K562 (cell line): ENCODE results near the gene SORCS2. TPM values are rescaled to one million over a fixed set of nuclear protein-coding genes. Genes with fewer than 3 reads are reported as not detected.

Experiments
- ATAC-seq: fragments of 200-7000 bp; cut with Tn5 transposase; 3 replicates; pipeline ENCODE4 v1.9.1; 2020; ENCODE audit warnings: moderate library complexity
- BruUV-seq: library from RNA; stranded (reverse); fragments of 400-500 nt; replicated peaks from 2 replicates; lab custom pipeline; 2021; lab: Mats Ljungman, UMichigan
- CTCF ChIA-PET: fragments of 300-600 bp; formaldehyde crosslinking; extraction: SDS; loops from one replicate; lab custom pipeline; 2021; ENCODE audit warnings: low intra/inter-chr PET ratio; lab: Yijun Ruan, JAX
- POLR2A ChIA-PET: fragments of 300-600, 350-650 bp; sonication (Branson Sonifier 250); formaldehyde crosslinking; extraction: SDS; loops from one replicate; lab custom pipeline; 2021; ENCODE audit warnings: antibody characterized with exemption, inconsistent platforms; lab: Yijun Ruan, JAX
- DNase-seq, 4 experiments: peaks; one replicate each; pipeline versions ENCODE4 v3.0.0 to v3.0.0-alpha.2; 2011 to 2018; ENCODE audit warnings: low spot score in 3 of 4, mixed read lengths in 3 of 4; ENCODE audit errors: extremely low read depth in 1 of 4
- FAIRE-seq: peaks from 2 replicates; lab custom pipeline; 2011; peaks lifted over from hg19 to GRCh38; lab: Jason Lieb, UNC
- H2AFZ ChIP-seq: 2 replicates; pipeline ENCODE4 v1.6.0; 2011; ENCODE audit warnings: low read depth, low read length, control low read depth, inconsistent platforms
- H3K27ac ChIP-seq: fragments of 200-600 bp; 3 replicates; pipeline ENCODE4 v1.8.0; 2011; ENCODE audit warnings: low read depth, mild to moderate bottlenecking, control low read depth, inconsistent platforms, low read length, moderate library complexity, mixed read lengths; ENCODE audit errors: extremely low read depth
- H3K27me3 ChIP-seq, 2 experiments: fragments of 300-600 bp in 1 of 2; 2 replicates in 1 of 2; 3 replicates in 1 of 2; pipeline versions ENCODE4 v1.6.0 to v1.8.0; 2011; ENCODE audit warnings: inconsistent platforms in 2 of 2, low read length in 2 of 2, mild to moderate bottlenecking in 1 of 2, mixed read lengths in 1 of 2, moderate library complexity in 1 of 2; ENCODE audit not compliant: control insufficient read depth in 2 of 2, insufficient read depth in 2 of 2
- H3K36me3 ChIP-seq: fragments of 300-600 bp; 3 replicates; pipeline ENCODE4 v1.8.0; 2011; ENCODE audit warnings: mild to moderate bottlenecking, low read length, inconsistent platforms; ENCODE audit not compliant: control insufficient read depth, insufficient read depth
- H3K4me1 ChIP-seq, 2 experiments: fragments of 200-600 bp in 1 of 2; replicated peaks in 1 of 2; 2 replicates in 1 of 2; 3 replicates in 1 of 2; pipeline versions ENCODE4 v1.5.1 to v1.8.0; 2011; ENCODE audit warnings: inconsistent platforms in 2 of 2, low read length in 2 of 2, mild to moderate bottlenecking in 1 of 2, mixed read lengths in 1 of 2, moderate library complexity in 1 of 2; ENCODE audit not compliant: control insufficient read depth in 2 of 2, insufficient read depth in 2 of 2
- H3K4me2 ChIP-seq: 2 replicates; pipeline ENCODE4 v1.6.1; 2011; ENCODE audit warnings: low read length, control low read depth, inconsistent platforms, mixed read lengths; ENCODE audit not compliant: insufficient read depth
- H3K4me3 ChIP-seq: fragments of 200-600 bp; sonication (generic), shearing (Covaris generic); 2 replicates; pipeline ENCODE4 v1.5.1; 2016; ENCODE audit warnings: control low read depth, inconsistent platforms
- H3K79me2 ChIP-seq: fragments of 200-600 bp; 3 replicates; pipeline ENCODE4 v1.8.0; 2011; ENCODE audit warnings: low read length, inconsistent platforms; ENCODE audit not compliant: control insufficient read depth, insufficient read depth
- H3K9ac ChIP-seq, 2 experiments: 2 replicates each; pipeline versions ENCODE4 v1.6.0 to v1.6.1; 2011; ENCODE audit warnings: low read depth in 2 of 2, low read length in 2 of 2, control low read depth in 1 of 2, inconsistent platforms in 1 of 2, mild to moderate bottlenecking in 1 of 2, mixed read lengths in 1 of 2; ENCODE audit not compliant: insufficient read depth in 1 of 2
- H3K9me1 ChIP-seq: one replicate; pipeline ENCODE4 v1.6.0; 2011; ENCODE audit warnings: inconsistent platforms, mild to moderate bottlenecking, low read length, moderate library complexity; ENCODE audit not compliant: control insufficient read depth, insufficient read depth
- H3K9me3 ChIP-seq: replicated peaks from 2 replicates; pipeline ENCODE4 v1.5.1; 2011; ENCODE audit warnings: low read depth, low read length, inconsistent platforms; ENCODE audit not compliant: control insufficient read depth, insufficient read depth
- H4K20me1 ChIP-seq: replicated peaks from 2 replicates; pipeline ENCODE4 v1.6.1; 2011; ENCODE audit warnings: low read length, inconsistent platforms, mixed read lengths; ENCODE audit not compliant: control insufficient read depth, insufficient read depth
- SMAD4 ChIP-seq: fragments of 250-450 bp; sonication (Bioruptor Pico); conservative IDR thresholded peaks from 2 replicates; pipeline ENCODE4 v1.8.0; 2021; ENCODE audit warnings: inconsistent platforms, mild to moderate bottlenecking, moderate library complexity
- ZNF280A ChIP-seq: fragments of 450-650 bp; IDR thresholded peaks from 2 replicates; pipeline ENCODE4 v1.6.1; 2018; ENCODE audit warnings: mild to moderate bottlenecking, low read depth; ENCODE audit not compliant: partially characterized antibody
- ZNF449 ChIP-seq: fragments of 250-450 bp; sonication (Bioruptor Pico); IDR thresholded peaks from 2 replicates; pipeline ENCODE4 v1.8.0; 2022; ENCODE audit warnings: moderate library complexity, mild to moderate bottlenecking, inconsistent platforms
- WGBS: fragments of 100-300 bp; shearing (Covaris generic); methylation state at CpG from one replicate; pipeline ENCODE4 v1.1.6; 2016; ENCODE audit warnings: low coverage, mixed read lengths; ENCODE audit not compliant: insufficient coverage; ENCODE audit errors: missing lambda C conversion rate; 5-methylcytosine and 5-hydroxymethylcytosine counted together
- in situ Hi-C: fragments of 300-500 bp; cut with MboI; formaldehyde crosslinking; loops from 4 replicates; pipeline ENCODE4 v1.15.0; 2018; ENCODE audit warnings: inconsistent platforms, mixed read lengths
- intact Hi-C: fragments of 100-400 bp; cut with micrococcal nuclease; formaldehyde crosslinking; loops from 2 replicates; pipeline ENCODE4 v1.14.2; 2022
- polyA plus RNA-seq, 8 experiments: library from polyadenylated mRNA; depleted of rRNA in 4 of 8; stranded (reverse) in 5 of 8; unstranded in 3 of 8; fragments of >200 nt; fragmentation: Nextera tagmentation in 2 of 8; fragmentation: Illumina TruSeq in 1 of 8; extraction: Ambion mirVana in 2 of 8; extraction: Trizol in 1 of 8; gene quantifications; 2 replicates each; pipeline versions ENCODE4 v1.2.1 to v1.2.3, GENCODE V29; 2011 to 2014; ENCODE audit warnings: inconsistent platforms in 1 of 8, missing spikeins in 1 of 8
- total RNA-seq, 7 experiments: library from RNA; depleted of rRNA in 6 of 7; stranded (reverse); fragments of >200 nt in 6 of 7; fragmentation: Illumina TruSeq in 2 of 7; extraction: Trizol in 2 of 7; gene quantifications; 2 replicates each; pipeline versions ENCODE4 v1.2.1 to v1.2.3, GENCODE V29; 2011 to 2021; ENCODE audit warnings: low replicate concordance in 1 of 7
- TF ChIP-seq, protein P1 (sequence below): fragments of 450-650 bp; IDR thresholded peaks from 2 replicates; pipeline ENCODE4 v1.6.1; 2017; ENCODE audit warnings: antibody characterized with exemption

The SORCS2 gene
- total and polyA plus RNA-seq, 9 of the 15 experiments (the other 6 are each of a cell fraction or from before 2014, with no cell fraction given): not detected

DNA sequence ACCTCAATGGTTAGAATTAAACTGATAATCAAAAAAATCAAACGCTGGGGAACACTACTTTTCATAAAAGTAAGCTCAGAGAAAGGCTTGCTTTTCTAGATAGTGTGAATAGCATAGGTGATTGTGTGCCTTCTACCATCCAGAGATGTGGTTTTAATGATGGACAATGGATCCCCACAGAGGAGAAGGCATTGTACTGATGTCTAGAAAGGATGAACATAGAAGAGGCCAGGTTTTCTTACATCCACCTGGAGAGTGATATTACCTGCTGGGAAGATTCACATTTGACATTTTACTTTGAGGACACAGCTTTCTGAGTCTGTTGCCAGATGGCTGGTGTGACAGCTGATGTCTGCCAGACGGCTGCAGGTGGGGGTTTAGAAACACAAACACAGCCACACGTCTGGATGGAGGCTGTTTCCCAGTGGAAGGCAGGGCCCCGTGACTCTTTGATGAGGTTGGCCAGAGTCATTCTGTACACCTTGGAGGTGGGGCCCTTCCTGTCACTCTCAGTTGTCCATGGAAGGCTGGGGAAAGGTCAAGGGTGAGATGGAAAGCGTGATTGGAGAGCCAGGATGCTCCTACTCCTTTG, 128.0 kb downstream of the SORCS2 start:
- TF ChIP-seq, protein P1, sequence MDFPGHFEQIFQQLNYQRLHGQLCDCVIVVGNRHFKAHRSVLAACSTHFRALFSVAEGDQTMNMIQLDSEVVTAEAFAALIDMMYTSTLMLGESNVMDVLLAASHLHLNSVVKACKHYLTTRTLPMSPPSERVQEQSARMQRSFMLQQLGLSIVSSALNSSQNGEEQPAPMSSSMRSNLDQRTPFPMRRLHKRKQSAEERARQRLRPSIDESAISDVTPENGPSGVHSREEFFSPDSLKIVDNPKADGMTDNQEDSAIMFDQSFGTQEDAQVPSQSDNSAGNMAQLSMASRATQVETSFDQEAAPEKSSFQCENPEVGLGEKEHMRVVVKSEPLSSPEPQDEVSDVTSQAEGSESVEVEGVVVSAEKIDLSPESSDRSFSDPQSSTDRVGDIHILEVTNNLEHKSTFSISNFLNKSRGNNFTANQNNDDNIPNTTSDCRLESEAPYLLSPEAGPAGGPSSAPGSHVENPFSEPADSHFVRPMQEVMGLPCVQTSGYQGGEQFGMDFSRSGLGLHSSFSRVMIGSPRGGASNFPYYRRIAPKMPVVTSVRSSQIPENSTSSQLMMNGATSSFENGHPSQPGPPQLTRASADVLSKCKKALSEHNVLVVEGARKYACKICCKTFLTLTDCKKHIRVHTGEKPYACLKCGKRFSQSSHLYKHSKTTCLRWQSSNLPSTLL: no peak
- no peak for TF ChIP-seq ZNF280A
- TF ChIP-seq ZNF449 (CRISPR knock-in tag): no peak
- no peak for TF ChIP-seq SMAD4 (CRISPR knock-in tag)
- ATAC-seq: no peak
- no peak overlapping the region for H3K4me3 ChIP-seq
- no peaks in the 10 kb centered on the region for H3K36me3 ChIP-seq
- no peaks in the 10 kb centered on the region for H3K79me2 ChIP-seq
- intact Hi-C loops (no loop called here), in situ Hi-C loops (no loop called here)
- POLR2A ChIA-PET: interaction anchor here (1.2 kb wide), 1 partner anchor 10 kb away, joined by 3 read pairs; no protein-coding TSS in a partner anchor
- no peak overlapping the region for H3K4me2 ChIP-seq
- no peak for FAIRE-seq
- H3K4me1 ChIP-seq: no peaks in the 10 kb centered on the region
- H3K27ac ChIP-seq: no peak overlapping the region
- H3K9ac ChIP-seq: no peak overlapping the region
- H3K27me3 ChIP-seq: peaks cover 0 to 10% of the 10 kb centered on the region in 2 experiments; a peak in 1 of 5 replicates
- 0 out of 2 replicates have a peak, but pooled peaks cover 4% of the 10 kb centered on the region for H4K20me1 ChIP-seq
- CTCF ChIA-PET: no interaction called here
- DNase-seq: no peak
- no TSS peak for BruUV-seq
- no peaks in the 10 kb centered on the region for H3K9me3 ChIP-seq
- 1% methylated on average over 4 of the region's 5 CpGs for WGBS
- H3K9me1 ChIP-seq: no peaks in the 10 kb centered on the region
- H2AFZ ChIP-seq: no peak overlapping the region
